Erythroblast (primary cell): ENCODE data around the gene MSLN.

ENCODE experiments used
- GATA1 ChIP-seq: IDR thresholded peaks from 2 replicates; pipeline ENCODE4 v1.6.1; 2011; ENCODE audit warnings: low read depth, mild to moderate bottlenecking, control low read depth, low read length, moderate library complexity
- POLR2A ChIP-seq: IDR thresholded peaks from 2 replicates; pipeline ENCODE4 v1.6.1; 2011; ENCODE audit warnings: mild to moderate bottlenecking, low read length

DNA sequence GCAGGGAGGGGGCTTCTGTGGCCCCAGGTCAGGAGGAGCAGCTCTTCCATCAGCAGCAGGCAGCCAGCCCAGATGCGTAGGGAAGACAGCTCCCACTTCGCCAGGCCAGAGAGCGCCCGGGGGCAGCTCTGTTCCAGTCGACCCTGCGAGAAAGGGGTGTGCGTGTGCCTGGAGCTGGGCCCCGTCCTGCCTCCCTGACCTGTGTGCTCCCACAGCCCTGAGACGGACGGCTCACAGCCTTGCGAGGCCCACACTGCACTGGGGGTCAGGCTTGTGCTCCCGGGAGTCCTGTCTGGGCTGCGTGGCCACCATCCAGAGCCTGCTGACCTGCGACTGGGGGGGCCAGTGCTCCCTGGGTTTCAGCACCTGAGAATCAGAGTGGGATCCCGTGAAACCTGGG is 469 bp upstream of the MSLN start:
- TF ChIP-seq POLR2A, result no peak
- no peak for TF ChIP-seq GATA1
